ENCODE measurements around the gene RAB5A. TPM values are rescaled to one million over a fixed set of nuclear protein-coding genes. Genes with fewer than 3 reads are reported as not detected.

The RAB5A gene
- total RNA-seq, 1 donor: 69.1 TPM

DNA sequence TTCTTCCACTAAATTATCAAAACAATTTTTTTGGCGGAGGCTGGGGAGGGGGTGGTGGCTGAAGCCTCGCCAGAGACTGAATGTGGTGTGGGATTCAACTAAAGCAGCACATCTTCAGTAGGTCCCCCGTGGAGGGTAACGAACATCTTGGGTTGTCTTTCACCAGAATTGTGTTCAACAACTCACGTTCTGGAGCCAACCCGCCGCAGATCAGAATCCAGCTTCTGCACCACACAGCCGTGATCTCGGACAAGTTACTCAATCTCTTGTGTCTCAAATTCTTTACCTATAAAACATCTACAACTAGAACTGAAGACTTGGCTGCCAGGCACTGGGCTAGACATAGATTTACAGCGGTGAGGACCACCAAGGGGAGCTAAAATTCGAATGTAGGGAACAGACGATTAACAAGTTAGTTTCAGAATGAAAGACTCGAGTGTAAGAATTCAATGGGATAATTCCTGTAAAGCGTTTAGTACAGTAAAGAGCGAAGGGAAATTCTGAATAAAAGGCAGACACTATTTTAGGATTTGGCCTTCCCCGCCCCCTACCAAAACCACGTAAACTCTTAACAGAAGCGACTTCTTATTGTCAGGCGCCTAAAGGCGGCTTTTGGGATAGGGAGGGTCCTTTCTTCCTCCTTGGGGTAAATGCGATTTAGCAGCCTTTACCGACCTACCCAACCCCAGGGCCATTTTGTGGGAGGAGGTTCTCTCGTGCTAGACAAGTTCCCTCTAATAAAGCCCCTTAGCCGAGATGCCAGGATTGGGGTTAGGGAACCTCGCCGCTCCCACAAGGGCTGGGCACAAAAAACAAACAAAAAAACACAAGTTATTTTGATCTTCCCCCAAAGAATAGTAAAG lies 697 bp upstream of the RAB5A start:
- TF ChIP-seq, protein P1, sequence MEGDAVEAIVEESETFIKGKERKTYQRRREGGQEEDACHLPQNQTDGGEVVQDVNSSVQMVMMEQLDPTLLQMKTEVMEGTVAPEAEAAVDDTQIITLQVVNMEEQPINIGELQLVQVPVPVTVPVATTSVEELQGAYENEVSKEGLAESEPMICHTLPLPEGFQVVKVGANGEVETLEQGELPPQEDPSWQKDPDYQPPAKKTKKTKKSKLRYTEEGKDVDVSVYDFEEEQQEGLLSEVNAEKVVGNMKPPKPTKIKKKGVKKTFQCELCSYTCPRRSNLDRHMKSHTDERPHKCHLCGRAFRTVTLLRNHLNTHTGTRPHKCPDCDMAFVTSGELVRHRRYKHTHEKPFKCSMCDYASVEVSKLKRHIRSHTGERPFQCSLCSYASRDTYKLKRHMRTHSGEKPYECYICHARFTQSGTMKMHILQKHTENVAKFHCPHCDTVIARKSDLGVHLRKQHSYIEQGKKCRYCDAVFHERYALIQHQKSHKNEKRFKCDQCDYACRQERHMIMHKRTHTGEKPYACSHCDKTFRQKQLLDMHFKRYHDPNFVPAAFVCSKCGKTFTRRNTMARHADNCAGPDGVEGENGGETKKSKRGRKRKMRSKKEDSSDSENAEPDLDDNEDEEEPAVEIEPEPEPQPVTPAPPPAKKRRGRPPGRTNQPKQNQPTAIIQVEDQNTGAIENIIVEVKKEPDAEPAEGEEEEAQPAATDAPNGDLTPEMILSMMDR (IDR thresholded peaks at IDR 0.05; ENCODE audit: extremely low read depth, low read depth, low read length): no peak
- H3K36me3 ChIP-seq (ENCODE audit: insufficient read depth, low read length): peaks cover 6% of the 10 kb centered on the region

DNA sequence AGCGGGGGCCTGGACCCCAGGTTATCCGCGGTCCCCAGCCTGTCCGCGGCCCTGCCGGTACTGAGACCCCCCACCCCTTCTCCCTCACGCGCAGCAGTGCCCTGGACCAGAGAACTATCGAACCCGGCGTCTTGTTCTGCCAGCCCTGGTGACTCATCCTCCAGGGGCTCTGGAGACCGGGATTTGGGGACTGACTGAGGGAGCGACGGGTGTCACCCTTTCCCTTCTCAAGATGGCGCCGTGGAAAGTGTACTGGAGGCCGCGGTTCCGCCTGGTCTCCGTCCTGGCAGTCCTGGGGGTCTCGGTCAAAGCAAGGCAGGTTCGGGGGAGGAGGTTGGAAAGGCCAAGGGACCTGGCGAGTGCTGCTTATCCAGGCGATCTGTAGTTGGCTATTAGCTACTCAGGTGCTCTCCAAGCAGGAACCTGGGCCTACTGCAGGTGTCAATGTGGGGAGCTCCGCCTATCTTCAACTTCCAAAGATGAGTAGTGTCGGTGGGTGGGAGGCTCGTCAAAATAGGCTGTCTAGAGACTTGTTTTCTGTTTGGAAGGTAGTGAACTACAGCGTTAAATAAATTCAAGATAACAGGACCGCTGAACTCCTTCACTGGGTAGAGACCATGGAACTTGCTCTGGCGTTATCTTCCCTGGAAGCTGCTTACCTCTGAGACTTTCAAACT lies 790 bp downstream of the RAB5A start:
- H3K27ac ChIP-seq (ENCODE audit: low read depth, low read length): peak overlapping the region; percentile 91
- peak; percentile 85 for DNase-seq (ENCODE audit: insufficient read length, low spot score, missing footprints)
- H3K27me3 ChIP-seq (ENCODE audit: insufficient read depth, low read length): no peaks in the 10 kb centered on the region
- peak overlapping the region; percentile 83 for H3K4me2 ChIP-seq (ENCODE audit: insufficient read depth, low read length)
- peaks cover 59% of the 10 kb centered on the region for H3K79me2 ChIP-seq (ENCODE audit: insufficient read depth, low read length)
- peaks cover 41% of the 10 kb centered on the region for H4K20me1 ChIP-seq (ENCODE audit: insufficient read depth, low read length)
- no peaks in the 10 kb centered on the region for H3K9me3 ChIP-seq (ENCODE audit: low read depth, low read length)
- peak overlapping the region; percentile 97 for H3K4me3 ChIP-seq (ENCODE audit: insufficient read depth, low read length)
- peaks cover 19% of the 10 kb centered on the region for H3K4me1 ChIP-seq (ENCODE audit: insufficient read depth, low read length)
- H2AFZ ChIP-seq (ENCODE audit: low read length): peak overlapping the region; percentile 88
- TF ChIP-seq, protein P1 (IDR thresholded peaks at IDR 0.05; ENCODE audit: extremely low read depth, low read depth, low read length): no peak
- H3K36me3 ChIP-seq (ENCODE audit: insufficient read depth, low read length): peaks cover 14% of the 10 kb centered on the region

More for the DNA sequence above, 697 bp upstream of the RAB5A start:
- Histone ChIP-seq H3K27ac (ENCODE audit: low read depth, low read length) (peak overlapping the region; percentile 91), H4K20me1 (ENCODE audit: insufficient read depth, low read length) (peaks cover 32% of the 10 kb centered on the region), H3K4me1 (ENCODE audit: insufficient read depth, low read length) (peaks cover 19% of the 10 kb centered on the region), H3K79me2 (ENCODE audit: insufficient read depth, low read length) (peaks cover 44% of the 10 kb centered on the region), H3K4me3 (ENCODE audit: insufficient read depth, low read length) (peak overlapping the region; percentile 97), H3K27me3 (ENCODE audit: insufficient read depth, low read length) (no peaks in the 10 kb centered on the region), H2AFZ (ENCODE audit: low read length) (peak overlapping the region; percentile 91), H3K4me2 (ENCODE audit: insufficient read depth, low read length) (peak overlapping the region; percentile 89), H3K9me3 (ENCODE audit: low read depth, low read length) (no peaks in the 10 kb centered on the region)
- DNase-seq (ENCODE audit: insufficient read length, low spot score, missing footprints): peak; percentile 46

DNA sequence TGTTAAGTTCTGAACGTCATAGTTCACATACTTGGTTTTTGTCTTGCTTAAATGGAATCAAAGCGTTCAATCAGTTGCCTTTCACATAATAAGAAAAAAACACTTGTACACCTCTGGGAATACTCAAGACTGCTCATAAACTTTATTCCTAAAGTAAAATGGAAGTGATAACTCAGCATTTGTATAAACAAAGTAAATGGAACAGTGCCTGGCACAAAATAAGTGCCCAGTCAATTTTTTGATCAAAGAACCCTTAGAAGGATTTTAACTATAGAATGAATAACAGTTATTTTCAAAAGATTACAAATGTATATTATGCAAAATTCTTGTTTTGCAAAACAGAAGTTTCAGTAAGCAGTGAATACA lies 1.3 kb downstream of the RAB5A start:
- no peaks in the 10 kb centered on the region for H3K9me3 ChIP-seq (ENCODE audit: low read depth, low read length)
- H3K79me2 ChIP-seq (ENCODE audit: insufficient read depth, low read length): peaks cover 64% of the 10 kb centered on the region
- DNase-seq (ENCODE audit: insufficient read length, low spot score, missing footprints): no peak
- peak overlapping the region; percentile 91 for H3K27ac ChIP-seq (ENCODE audit: low read depth, low read length)
- peaks cover 14% of the 10 kb centered on the region for H3K36me3 ChIP-seq (ENCODE audit: insufficient read depth, low read length)
- peak overlapping the region; percentile 83 for H3K4me2 ChIP-seq (ENCODE audit: insufficient read depth, low read length)
- peaks cover 19% of the 10 kb centered on the region for H3K4me1 ChIP-seq (ENCODE audit: insufficient read depth, low read length)
- no peaks in the 10 kb centered on the region for H3K27me3 ChIP-seq (ENCODE audit: insufficient read depth, low read length)
- H3K4me3 ChIP-seq (ENCODE audit: insufficient read depth, low read length): peak overlapping the region; percentile 97
- peak overlapping the region; percentile 88 for H2AFZ ChIP-seq (ENCODE audit: low read length)
- TF ChIP-seq, protein P1 (IDR thresholded peaks at IDR 0.05; ENCODE audit: extremely low read depth, low read depth, low read length): no peak
- H4K20me1 ChIP-seq (ENCODE audit: insufficient read depth, low read length): peaks cover 41% of the 10 kb centered on the region

DNA sequence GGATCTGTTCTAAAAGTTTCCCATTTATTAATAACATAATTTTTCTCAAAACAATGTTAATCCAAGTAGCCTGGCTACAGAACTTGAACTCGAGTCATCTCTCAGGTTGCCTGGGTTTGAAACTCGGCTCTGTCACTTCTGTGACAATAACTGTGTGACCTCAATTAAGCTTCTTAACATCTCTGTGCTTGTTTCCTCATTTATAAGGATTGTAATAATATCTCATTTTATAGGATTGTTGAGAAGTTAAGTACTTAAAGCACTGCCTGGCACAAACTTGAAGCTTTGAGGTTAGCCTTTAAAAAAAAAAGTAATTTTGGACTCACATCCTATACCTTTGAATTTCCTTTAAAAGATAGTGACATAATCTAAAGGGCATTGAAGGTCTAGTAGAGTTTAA lies 3.4 kb downstream of the RAB5A start:
- no peaks in the 10 kb centered on the region for H3K9me3 ChIP-seq (ENCODE audit: low read depth, low read length)
- H3K36me3 ChIP-seq (ENCODE audit: insufficient read depth, low read length): peaks cover 33% of the 10 kb centered on the region
- H3K4me2 ChIP-seq (ENCODE audit: insufficient read depth, low read length): peak overlapping the region; percentile 83
- H2AFZ ChIP-seq (ENCODE audit: low read length): no peak overlapping the region
- H3K4me1 ChIP-seq (ENCODE audit: insufficient read depth, low read length): peaks cover 19% of the 10 kb centered on the region
- H3K27ac ChIP-seq (ENCODE audit: low read depth, low read length): peak overlapping the region; percentile 29
- H3K4me3 ChIP-seq (ENCODE audit: insufficient read depth, low read length): no peak overlapping the region
- DNase-seq (ENCODE audit: insufficient read length, low spot score, missing footprints): no peak
- peaks cover 85% of the 10 kb centered on the region for H3K79me2 ChIP-seq (ENCODE audit: insufficient read depth, low read length)
- H3K27me3 ChIP-seq (ENCODE audit: insufficient read depth, low read length): no peaks in the 10 kb centered on the region
- TF ChIP-seq, protein P1 (IDR thresholded peaks at IDR 0.05; ENCODE audit: extremely low read depth, low read depth, low read length): no peak
- peaks cover 59% of the 10 kb centered on the region for H4K20me1 ChIP-seq (ENCODE audit: insufficient read depth, low read length)

Data from osteoblast (primary cell).